ENCODE measurements around the gene MYMX.
"Not testable (repeated sequence)": the region's sequence is repeated elsewhere in the genome, so short reads cannot be mapped to it uniquely, and the experiment has no call there.

MYMX gene

GRCh38 chr6:44188819-44189218, 27.9 kb upstream of the MYMX start:
- DNase-seq: no peak

- no peak for DNase-seq
These were observed 27.5 kb upstream of the MYMX start for GRCh38 chr6:44189257-44189656.

- DNase-seq: no peak
These were observed 26.0 kb upstream of the MYMX start for GRCh38 chr6:44190715-44191114.

- DNase-seq: no peak
These were observed 24.2 kb upstream of the MYMX start for GRCh38 chr6:44192428-44193041.

- no peak for DNase-seq
These were observed 23.3 kb upstream of the MYMX start for GRCh38 chr6:44193307-44193910.

GRCh38 chr6:44194326-44194725, 22.4 kb upstream of the MYMX start:
- DNase-seq: no peak

- not testable (repeated sequence) for DNase-seq
These were observed 20.4 kb upstream of the MYMX start for GRCh38 chr6:44196351-44196750.

GRCh38 chr6:44198684-44199083, 18.0 kb upstream of the MYMX start:
- no peak for DNase-seq

GRCh38 chr6:44199883-44200282, 16.8 kb upstream of the MYMX start:
- no peak for DNase-seq

GRCh38 chr6:44201200-44201599, 15.5 kb upstream of the MYMX start:
- no peak for DNase-seq

GRCh38 chr6:44201638-44202303, 15.0 kb upstream of the MYMX start:
- no peak for DNase-seq

- DNase-seq: no peak
These were observed 14.3 kb upstream of the MYMX start for GRCh38 chr6:44202332-44202971.

GRCh38 chr6:44202972-44203750, 13.6 kb upstream of the MYMX start:
- no peak for DNase-seq

GRCh38 chr6:44203955-44204354, 12.8 kb upstream of the MYMX start:
- no peak for DNase-seq

- DNase-seq: no peak
These were observed 8.8 kb upstream of the MYMX start for GRCh38 chr6:44207966-44208365.

GRCh38 chr6:44211284-44211683, 5.4 kb upstream of the MYMX start:
- DNase-seq: no peak

GRCh38 chr6:44214307-44214706, 2.4 kb upstream of the MYMX start:
- no peak for DNase-seq

GRCh38 chr6:44217332-44218143, 812 bp downstream of the MYMX start:
- no peak for DNase-seq

GRCh38 chr6:44219053-44219814, 2.5 kb downstream of the MYMX start:
- DNase-seq: peak; percentile 56

- no peak for DNase-seq
These were observed 3.4 kb downstream of the MYMX start for GRCh38 chr6:44219815-44220784.
